K562 (cell line): ENCODE data around the gene FAM136A. TPM values are rescaled to one million over a fixed set of nuclear protein-coding genes. Genes with fewer than 3 reads are reported as not detected.

ENCODE experiments used
- BACH1 ChIP-seq: fragments of 200-800 bp; sonication (Bioruptor generic); IDR thresholded peaks from 2 replicates; pipeline ENCODE4 v1.6.1; 2016; ENCODE audit warnings: missing genetic modification characterization, missing compliant biosample characterization
- CHD1 ChIP-seq: fragments of 200-600 bp; sonication (generic); IDR thresholded peaks from one replicate; pipeline ENCODE4 v1.6.1; 2012; ENCODE audit warnings: mild to moderate bottlenecking, moderate library complexity, low read length, inconsistent platforms
- CREBBP ChIP-seq: IDR thresholded peaks from one replicate; pipeline ENCODE4 v1.6.1; 2012; ENCODE audit warnings: low read depth, mild to moderate bottlenecking, control low read depth, inconsistent platforms, low read length
- EHMT2 ChIP-seq: fragments of 450-650 bp; IDR thresholded peaks from 2 replicates; pipeline ENCODE4 v1.6.1; 2018; ENCODE audit warnings: antibody characterized with exemption
- FOSL1 ChIP-seq: fragments of 200-800 bp; sonication (Bioruptor generic); conservative IDR thresholded peaks from 2 replicates; pipeline ENCODE4 v1.6.1; 2016; ENCODE audit warnings: missing genetic modification characterization, missing compliant biosample characterization
- MGA ChIP-seq: fragments of 450-650 bp; IDR thresholded peaks from 2 replicates; pipeline ENCODE4 v1.6.1; 2016; ENCODE audit warnings: mild to moderate bottlenecking, moderate library complexity
- NFE2 ChIP-seq: IDR thresholded peaks from 2 replicates; pipeline ENCODE4 v1.6.1; 2014; ENCODE audit warnings: antibody characterized with exemption, low read depth
- SRSF3 ChIP-seq: fragments of 200-400 bp; formaldehyde crosslinking; IDR thresholded peaks from 2 replicates; pipeline ENCODE4 v1.6.1; 2016; ENCODE audit warnings: mild to moderate bottlenecking, low read length, moderate library complexity; ENCODE audit not compliant: insufficient read depth
- ZNF174 ChIP-seq: fragments of 250-450 bp; sonication (Bioruptor Pico); IDR thresholded peaks from 2 replicates; pipeline ENCODE4 v1.4.0; 2020; ENCODE audit warnings: mild to moderate bottlenecking
- polyA plus RNA-seq, 8 experiments: library from polyadenylated mRNA; depleted of rRNA in 4 of 8; stranded (reverse) in 5 of 8; unstranded in 3 of 8; fragments of >200 nt; fragmentation: Nextera tagmentation in 2 of 8; fragmentation: Illumina TruSeq in 1 of 8; extraction: Ambion mirVana in 2 of 8; extraction: Trizol in 1 of 8; gene quantifications; 2 replicates each; pipeline versions ENCODE4 v1.2.1 to v1.2.3, GENCODE V29; 2011 to 2014; ENCODE audit warnings: inconsistent platforms in 1 of 8, missing spikeins in 1 of 8
- total RNA-seq, 7 experiments: library from RNA; depleted of rRNA in 6 of 7; stranded (reverse); fragments of >200 nt in 6 of 7; fragmentation: Illumina TruSeq in 2 of 7; extraction: Trizol in 2 of 7; gene quantifications; 2 replicates each; pipeline versions ENCODE4 v1.2.1 to v1.2.3, GENCODE V29; 2011 to 2021; ENCODE audit warnings: low replicate concordance in 1 of 7
- TF ChIP-seq, protein P1 (sequence below): IDR thresholded peaks from 2 replicates; pipeline ENCODE4 v1.6.1; 2014; ENCODE audit warnings: antibody characterized with exemption

FAM136A gene
- total and polyA plus RNA-seq, 9 of the 15 experiments (the other 6 are each of a cell fraction or from before 2014, with no cell fraction given): 89.0 to 151 (median 104) TPM

GRCh38 chr2:70301344-70302194, at the start of gene FAM136A (continued):
- peak; percentile 61 for TF ChIP-seq MGA
- peak; percentile 35; the same call in 1 of the 2 replicates for TF ChIP-seq FOSL1 (tag)
- no peak for TF ChIP-seq SRSF3
- TF ChIP-seq CREBBP: no peak
- TF ChIP-seq BACH1: no peak
- TF ChIP-seq EHMT2: no peak
- TF ChIP-seq, protein P1, sequence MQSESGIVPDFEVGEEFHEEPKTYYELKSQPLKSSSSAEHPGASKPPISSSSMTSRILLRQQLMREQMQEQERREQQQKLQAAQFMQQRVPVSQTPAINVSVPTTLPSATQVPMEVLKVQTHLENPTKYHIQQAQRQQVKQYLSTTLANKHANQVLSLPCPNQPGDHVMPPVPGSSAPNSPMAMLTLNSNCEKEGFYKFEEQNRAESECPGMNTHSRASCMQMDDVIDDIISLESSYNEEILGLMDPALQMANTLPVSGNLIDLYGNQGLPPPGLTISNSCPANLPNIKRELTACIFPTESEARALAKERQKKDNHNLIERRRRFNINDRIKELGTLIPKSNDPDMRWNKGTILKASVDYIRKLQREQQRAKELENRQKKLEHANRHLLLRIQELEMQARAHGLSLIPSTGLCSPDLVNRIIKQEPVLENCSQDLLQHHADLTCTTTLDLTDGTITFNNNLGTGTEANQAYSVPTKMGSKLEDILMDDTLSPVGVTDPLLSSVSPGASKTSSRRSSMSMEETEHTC: no peak
- no peak for TF ChIP-seq NFE2
- TF ChIP-seq CHD1: peak; percentile 91
- TF ChIP-seq ZNF174 (CRISPR knock-in tag): no peak
